HG03565 (cell line): Measurements from ENCODE around the gene F2RL1.
"Not testable (repeated sequence)": the region's sequence is repeated elsewhere in the genome, so short reads cannot be mapped to it uniquely, and the experiment has no call there.

Source experiments
- ATAC-seq: cut with Tn5 transposase; IDR thresholded peaks from one replicate; pipeline ENCODE4 v1.9.1; 2021; ENCODE audit warnings: mild to moderate bottlenecking, moderate library complexity; ENCODE audit not compliant: unreplicated experiment

F2RL1 gene

GRCh38 chr5:76849419-76850291 is 30.8 kb downstream of the F2RL1 start, which contains the start of gene S100Z:
Gene S100Z (plus strand): TSS chr5:76850014. CDS start chr5:76875360, 25,346 bp downstream.
- ATAC-seq: no peak

- no peak for ATAC-seq
These were observed 31.8 kb downstream of the F2RL1 start for GRCh38 chr5:76850543-76851145.

- no peak for ATAC-seq
These were observed 33.0 kb downstream of the F2RL1 start for GRCh38 chr5:76851728-76852369.

- no peak for ATAC-seq
These were observed 33.9 kb downstream of the F2RL1 start for GRCh38 chr5:76852772-76853171.

GRCh38 chr5:76853741-76854140 is 34.9 kb downstream of the F2RL1 start:
- not testable (repeated sequence) for ATAC-seq

GRCh38 chr5:76854644-76855043 is 35.8 kb downstream of the F2RL1 start:
- no peak for ATAC-seq

- not testable (repeated sequence) for ATAC-seq
These were observed 36.7 kb downstream of the F2RL1 start for GRCh38 chr5:76855501-76855900.

- no peak for ATAC-seq
These were observed 37.1 kb downstream of the F2RL1 start for GRCh38 chr5:76855961-76856360.

GRCh38 chr5:76856800-76857199 is 38.0 kb downstream of the F2RL1 start:
- ATAC-seq: not testable (repeated sequence)

GRCh38 chr5:76859591-76860247 is 40.9 kb downstream of the F2RL1 start:
- no peak for ATAC-seq

- ATAC-seq: no peak
These were observed 42.8 kb downstream of the F2RL1 start for GRCh38 chr5:76861612-76862011.

GRCh38 chr5:76863001-76863400 is 44.2 kb downstream of the F2RL1 start:
- ATAC-seq: no peak

GRCh38 chr5:76866503-76866902 is 47.7 kb downstream of the F2RL1 start:
- ATAC-seq: no peak

GRCh38 chr5:76867038-76867437 is 48.2 kb downstream of the F2RL1 start:
- no peak for ATAC-seq

- no peak for ATAC-seq
These were observed 49.2 kb downstream of the F2RL1 start for GRCh38 chr5:76867827-76868693.

GRCh38 chr5:76870046-76870445 is 51.2 kb downstream of the F2RL1 start:
- ATAC-seq: no peak

GRCh38 chr5:76874088-76874581 is 55.3 kb downstream of the F2RL1 start:
- ATAC-seq: no peak
